HCT116 (cell line): ENCODE results near the gene EMC1.

Source experiments
- EZH2 ChIP-seq: fragments of 200-600 bp; sonication (generic); IDR thresholded peaks from 2 replicates; pipeline ENCODE4 v1.6.1; 2017; ENCODE audit warnings: antibody characterized with exemption, mixed run types
- FOSL1 ChIP-seq: IDR thresholded peaks from 2 replicates; pipeline ENCODE4 v1.6.1; 2012; ENCODE audit warnings: low read depth
- POLR2A ChIP-seq: IDR thresholded peaks from 2 replicates; pipeline ENCODE4 v1.7.0; 2011; ENCODE audit warnings: borderline replicate concordance; ENCODE audit not compliant: insufficient read depth, insufficient read length; ENCODE audit errors: extremely low read depth
- POLR2AphosphoS5 ChIP-seq: IDR thresholded peaks from 2 replicates; pipeline ENCODE4 v1.6.1; 2011; ENCODE audit warnings: mild to moderate bottlenecking, low read depth, low read length, moderate library complexity
- SP1 ChIP-seq: IDR thresholded peaks from 2 replicates; pipeline ENCODE4 v1.6.1; 2012; ENCODE audit warnings: low read depth
- YY1 ChIP-seq: IDR thresholded peaks from 2 replicates; pipeline ENCODE4 v1.6.1; 2011; ENCODE audit warnings: low read length, low read depth, moderate library complexity, mild to moderate bottlenecking; ENCODE audit not compliant: insufficient replicate concordance; ENCODE audit errors: extremely low read depth
- TF ChIP-seq, protein P1 (sequence below), 3 experiments: fragments of 200-600 bp in 1 of 3; sonication (generic) in 1 of 3; IDR thresholded peaks in 2 of 3; conservative IDR thresholded peaks in 1 of 3; 2 replicates each; pipeline ENCODE4 v1.5.1; 2012 to 2017; ENCODE audit warnings: low read depth in 2 of 3, low read length in 2 of 3, antibody characterized with exemption in 1 of 3, borderline replicate concordance in 1 of 3, control low read depth in 1 of 3, mild to moderate bottlenecking in 1 of 3, mixed read lengths in 1 of 3, mixed run types in 1 of 3, moderate library complexity in 1 of 3; ENCODE audit not compliant: insufficient read depth in 1 of 3
- TF ChIP-seq, protein P2 (sequence below): IDR thresholded peaks from 2 replicates; pipeline ENCODE4 v1.6.1; 2012

- no peak for TF ChIP-seq POLR2A
- no peak for TF ChIP-seq SP1
- TF ChIP-seq, protein P1, sequence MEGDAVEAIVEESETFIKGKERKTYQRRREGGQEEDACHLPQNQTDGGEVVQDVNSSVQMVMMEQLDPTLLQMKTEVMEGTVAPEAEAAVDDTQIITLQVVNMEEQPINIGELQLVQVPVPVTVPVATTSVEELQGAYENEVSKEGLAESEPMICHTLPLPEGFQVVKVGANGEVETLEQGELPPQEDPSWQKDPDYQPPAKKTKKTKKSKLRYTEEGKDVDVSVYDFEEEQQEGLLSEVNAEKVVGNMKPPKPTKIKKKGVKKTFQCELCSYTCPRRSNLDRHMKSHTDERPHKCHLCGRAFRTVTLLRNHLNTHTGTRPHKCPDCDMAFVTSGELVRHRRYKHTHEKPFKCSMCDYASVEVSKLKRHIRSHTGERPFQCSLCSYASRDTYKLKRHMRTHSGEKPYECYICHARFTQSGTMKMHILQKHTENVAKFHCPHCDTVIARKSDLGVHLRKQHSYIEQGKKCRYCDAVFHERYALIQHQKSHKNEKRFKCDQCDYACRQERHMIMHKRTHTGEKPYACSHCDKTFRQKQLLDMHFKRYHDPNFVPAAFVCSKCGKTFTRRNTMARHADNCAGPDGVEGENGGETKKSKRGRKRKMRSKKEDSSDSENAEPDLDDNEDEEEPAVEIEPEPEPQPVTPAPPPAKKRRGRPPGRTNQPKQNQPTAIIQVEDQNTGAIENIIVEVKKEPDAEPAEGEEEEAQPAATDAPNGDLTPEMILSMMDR (IDR thresholded peaks at IDR 0.05 in 2 of 3, conservative IDR thresholded peaks at IDR 0.05 in 1 of 3; ENCODE audit: borderline replicate concordance in 1 of 3, insufficient read depth in 1 of 3, low read depth in 2 of 3, low read length in 2 of 3) = no peak
- TF ChIP-seq POLR2AphosphoS5 = no peak
- TF ChIP-seq EZH2 = no peak
- no peak for TF ChIP-seq YY1
- TF ChIP-seq FOSL1 = no peak
- TF ChIP-seq, protein P2, sequence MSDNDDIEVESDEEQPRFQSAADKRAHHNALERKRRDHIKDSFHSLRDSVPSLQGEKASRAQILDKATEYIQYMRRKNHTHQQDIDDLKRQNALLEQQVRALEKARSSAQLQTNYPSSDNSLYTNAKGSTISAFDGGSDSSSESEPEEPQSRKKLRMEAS = no peak
Observed at GRCh38 chr1:19250629-19251304, 557 bp downstream of the EMC1 start.
